ENCODE data around the gene SLC25A43. TPM values are rescaled to one million over a fixed set of nuclear protein-coding genes. Genes with fewer than 3 reads are reported as not detected.

Gene SLC25A43
- total RNA-seq, 1 experiment from 2014 or later: 42.3 TPM

GRCh38 chrX:119467842-119468550 is 68.9 kb downstream of the SLC25A43 start, which contains the start of gene SLC25A5:
Gene SLC25A5, plus strand, starts transcription at chrX:119468444. Its CDS starts 72 bp downstream, at chrX:119468516.
- Histone ChIP-seq H3K27ac (peak within 1 kb of the TSS; percentile 78), H4K20me1 (ENCODE audit: insufficient read depth) (peaks cover 18% of the 10 kb centered on the region), H3K27me3 (ENCODE audit: insufficient read depth, low read depth) (no peaks in the 10 kb centered on the region), H3F3A (ENCODE audit: insufficient read depth, low read depth) (peaks cover 40% of the 10 kb centered on the region), H3K9me2 (ENCODE audit: insufficient read depth) (no peaks in the 10 kb centered on the region), H3K4me1 (replicated peaks; ENCODE audit: insufficient read depth) (peaks cover 5% of the 10 kb centered on the region), H3K9me3 (ENCODE audit: insufficient read depth, low read depth) (no peaks in the 10 kb centered on the region), H3K79me2 (ENCODE audit: low read depth) (peaks cover 19% of the 10 kb centered on the region), H3K36me3 (ENCODE audit: low read depth) (peaks cover 23% of the 10 kb centered on the region), H3K4me3 (peak within 1 kb of the TSS; percentile 92), H2AFZ (peak within 1 kb of the TSS; percentile 79), H3K4me2 (peak within 1 kb of the TSS; percentile 99)
- POLR2A ChIA-PET (ENCODE audit: unreplicated experiment): interaction anchor here (0.5 to 0.7 kb wide), 4 partner anchors 31 to 567 kb away, joined by 4 to 8 read pairs (median 4); no protein-coding TSS in a partner anchor
- CTCF ChIA-PET: interaction anchor here (0.6 to 1.9 kb wide), 3 partner anchors 22 to 44 kb away, joined by 3 to 13 read pairs (median 3); no protein-coding TSS in a partner anchor
- DNase-seq: peak; percentile 80 to 91
- TF ChIP-seq EZH2 (IDR thresholded peaks at IDR 0.05; ENCODE audit: low read depth) (no peak), CTCF (conservative IDR thresholded peaks at IDR 0.05) (no peak)
- intact Hi-C loops (cut with micrococcal nuclease; ENCODE audit: unreplicated experiment): loop anchor here (1.0 to 5.0 kb wide), 4 partner anchors 44 to 232 kb away; partner anchors contain the start of genes PGRMC1 and SLC25A43
- no TSS peak for BruUV-seq (replicated peaks)

GRCh38 chrX:119468551-119469312 is 69.6 kb downstream of the SLC25A43 start:
- Histone ChIP-seq H3K9me2 (ENCODE audit: insufficient read depth) (no peaks in the 10 kb centered on the region), H3K36me3 (ENCODE audit: low read depth) (peaks cover 23% of the 10 kb centered on the region), H2AFZ (peak overlapping the region; percentile 79), H3K4me1 (replicated peaks; ENCODE audit: insufficient read depth) (peaks cover 5% of the 10 kb centered on the region), H3K27me3 (ENCODE audit: insufficient read depth, low read depth) (no peaks in the 10 kb centered on the region), H3K4me2 (peak overlapping the region; percentile 99), H3F3A (ENCODE audit: insufficient read depth, low read depth) (peaks cover 44% of the 10 kb centered on the region), H3K27ac (peak overlapping the region; percentile 78), H3K79me2 (ENCODE audit: low read depth) (peaks cover 19% of the 10 kb centered on the region), H3K9me3 (ENCODE audit: insufficient read depth, low read depth) (no peaks in the 10 kb centered on the region), H4K20me1 (ENCODE audit: insufficient read depth) (peaks cover 18% of the 10 kb centered on the region), H3K4me3 (peak overlapping the region; percentile 92)
- peak; percentile 73 to 94 for DNase-seq
- CTCF ChIA-PET: interaction anchor here (0.7 to 1.9 kb wide), 6 partner anchors 9 to 43 kb away, joined by 3 to 13 read pairs (median 3); no protein-coding TSS in a partner anchor
- TSS peak; percentile 57 for BruUV-seq (replicated peaks)
- intact Hi-C loops (cut with micrococcal nuclease; ENCODE audit: unreplicated experiment): loop anchor here (1.0 to 5.0 kb wide), 4 partner anchors 44 to 232 kb away; partner anchors contain the start of genes PGRMC1 and SLC25A43
- POLR2A ChIA-PET (ENCODE audit: unreplicated experiment): interaction anchor here (0.6 to 0.7 kb wide), 2 partner anchors 9 to 566 kb away, joined by 4 to 10 read pairs; no protein-coding TSS in a partner anchor
- TF ChIP-seq CTCF (conservative IDR thresholded peaks at IDR 0.05) (peak; percentile 80), EZH2 (IDR thresholded peaks at IDR 0.05; ENCODE audit: low read depth) (no peak)

GRCh38 chrX:119469313-119469635 is 70.1 kb downstream of the SLC25A43 start:
- H3F3A ChIP-seq (ENCODE audit: insufficient read depth, low read depth): peaks cover 44% of the 10 kb centered on the region
- CTCF ChIA-PET: interaction anchor here (0.7 to 1.9 kb wide), 5 partner anchors 9 to 43 kb away, joined by 3 to 13 read pairs (median 3); no protein-coding TSS in a partner anchor
- no peaks in the 10 kb centered on the region for H3K9me3 ChIP-seq (ENCODE audit: insufficient read depth, low read depth)
- H3K36me3 ChIP-seq (ENCODE audit: low read depth): peaks cover 23% of the 10 kb centered on the region
- TF ChIP-seq CTCF (conservative IDR thresholded peaks at IDR 0.05) (peak; percentile 41; the same call in 1 of the 2 replicates), EZH2 (IDR thresholded peaks at IDR 0.05; ENCODE audit: low read depth) (no peak)
- peaks cover 18% of the 10 kb centered on the region for H4K20me1 ChIP-seq (ENCODE audit: insufficient read depth)
- no TSS peak for BruUV-seq (replicated peaks)
- H2AFZ ChIP-seq: no peak overlapping the region
- H3K27me3 ChIP-seq (ENCODE audit: insufficient read depth, low read depth): no peaks in the 10 kb centered on the region
- intact Hi-C loops (cut with micrococcal nuclease; ENCODE audit: unreplicated experiment): loop anchor here (2.0 to 5.0 kb wide), 3 partner anchors 43 to 177 kb away; partner anchors contain the start of gene SLC25A43
- no peak overlapping the region for H3K27ac ChIP-seq
- peaks cover 19% of the 10 kb centered on the region for H3K79me2 ChIP-seq (ENCODE audit: low read depth)
- H3K9me2 ChIP-seq (ENCODE audit: insufficient read depth): no peaks in the 10 kb centered on the region
- peak overlapping the region; percentile 92 for H3K4me3 ChIP-seq
- no peak for DNase-seq
- H3K4me1 ChIP-seq (replicated peaks; ENCODE audit: insufficient read depth): peaks cover 5% of the 10 kb centered on the region
- peak overlapping the region; percentile 99 for H3K4me2 ChIP-seq
- POLR2A ChIA-PET (ENCODE audit: unreplicated experiment): interaction anchor here (0.6 kb wide), 1 partner anchor 9 kb away, joined by 10 read pairs; no protein-coding TSS in a partner anchor
